IPS-18a (cell line): Measurements from ENCODE around the gene CLSTN2.

Experiments
- H3K27ac ChIP-seq: one replicate; pipeline ENCODE4 v1.5.1; 2013; ENCODE audit warnings: low read length
- H3K27me3 ChIP-seq: one replicate; pipeline ENCODE4 v1.6.1; 2013; ENCODE audit warnings: mild to moderate bottlenecking, low read length; ENCODE audit not compliant: control insufficient read depth, insufficient read depth
- H3K36me3 ChIP-seq: one replicate; pipeline ENCODE4 v1.6.1; 2013; ENCODE audit warnings: low read depth, low read length; ENCODE audit not compliant: control insufficient read depth
- H3K4me1 ChIP-seq: one replicate; pipeline ENCODE4 v1.6.1; 2013; ENCODE audit warnings: low read depth, low read length; ENCODE audit not compliant: control insufficient read depth
- H3K4me3 ChIP-seq: one replicate; pipeline ENCODE4 v1.5.1; 2013; ENCODE audit warnings: low read length
- H3K9ac ChIP-seq: one replicate; pipeline ENCODE4 v1.6.1; 2013; ENCODE audit warnings: mild to moderate bottlenecking, low read length, moderate library complexity
- H3K9me3 ChIP-seq: one replicate; pipeline ENCODE4 v1.6.1; 2013; ENCODE audit warnings: low read depth, low read length; ENCODE audit not compliant: control insufficient read depth

Gene CLSTN2

DNA sequence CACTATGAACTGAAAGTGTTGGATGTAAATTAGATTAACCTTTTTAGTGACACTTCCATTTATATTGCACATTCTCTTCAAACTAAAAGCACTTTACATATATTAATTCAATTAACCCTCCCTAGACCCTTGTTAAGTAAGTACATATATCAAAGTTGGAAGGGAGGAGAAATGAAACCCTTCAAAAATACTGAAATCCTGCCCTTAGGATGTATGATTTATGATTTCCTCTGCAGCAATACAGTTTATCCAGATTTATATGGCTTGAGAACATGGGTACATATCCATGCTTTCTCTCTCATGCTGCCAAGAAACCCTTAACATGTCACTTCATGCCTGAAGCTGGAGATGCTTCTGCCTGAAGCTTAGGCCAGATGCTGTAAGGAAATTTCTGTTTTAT lies 11.0 kb downstream of the CLSTN2 start:
- H3K27ac ChIP-seq = no peak overlapping the region
- no peak overlapping the region for H3K4me3 ChIP-seq

DNA sequence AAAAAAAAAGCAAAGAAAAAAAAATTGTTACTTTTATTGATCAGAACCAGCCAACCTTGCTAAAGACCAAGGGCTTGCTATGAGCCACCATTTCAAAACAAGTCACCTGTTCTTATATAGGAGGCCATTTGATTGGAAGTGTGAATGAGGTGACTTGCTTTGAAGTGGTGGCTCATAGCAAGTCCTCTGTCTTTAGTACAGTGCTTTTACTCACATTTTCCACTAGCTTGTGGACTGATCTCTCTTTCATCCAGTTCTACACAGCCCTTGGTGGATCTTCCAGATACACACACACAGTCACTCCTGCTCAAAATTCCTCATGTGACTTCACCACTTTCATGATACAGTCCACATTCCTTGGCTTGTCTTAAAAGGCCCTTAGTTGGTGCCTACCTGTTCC lies 13.5 kb downstream of the CLSTN2 start:
- H3K4me1 ChIP-seq = no peaks in the 10 kb centered on the region
- no peak overlapping the region for H3K9ac ChIP-seq
- H3K4me3 ChIP-seq = no peak overlapping the region
- no peaks in the 10 kb centered on the region for H3K27me3 ChIP-seq
- H3K9me3 ChIP-seq = no peaks in the 10 kb centered on the region
- no peak overlapping the region for H3K27ac ChIP-seq
- no peaks in the 10 kb centered on the region for H3K36me3 ChIP-seq

More for the DNA sequence above, 11.0 kb downstream of the CLSTN2 start:
- no peaks in the 10 kb centered on the region for H3K36me3 ChIP-seq
- no peak overlapping the region for H3K9ac ChIP-seq
- no peaks in the 10 kb centered on the region for H3K27me3 ChIP-seq
- H3K9me3 ChIP-seq = no peaks in the 10 kb centered on the region
- H3K4me1 ChIP-seq = no peaks in the 10 kb centered on the region

DNA sequence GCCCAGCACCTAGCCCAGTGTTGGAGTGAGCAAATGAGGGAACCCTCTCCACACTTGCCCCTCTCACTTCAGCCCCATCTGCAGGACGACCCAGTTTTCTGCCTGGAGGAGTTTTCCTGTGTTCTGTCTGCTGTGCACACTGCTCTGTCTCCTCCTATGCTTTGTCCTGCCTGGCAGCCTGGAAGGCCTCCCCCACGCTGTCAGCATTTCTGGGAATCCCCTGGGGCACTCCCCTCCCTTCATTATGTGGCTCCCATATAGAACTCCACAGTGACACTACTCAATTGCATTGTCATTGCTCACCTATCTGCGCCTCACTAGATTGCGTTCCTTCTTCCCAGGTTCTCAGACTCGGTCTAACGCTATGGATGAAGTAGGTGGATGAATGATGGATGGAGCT lies 13.9 kb downstream of the CLSTN2 start:
- no peaks in the 10 kb centered on the region for H3K4me1 ChIP-seq
- H3K27me3 ChIP-seq = no peaks in the 10 kb centered on the region
- H3K9me3 ChIP-seq = no peaks in the 10 kb centered on the region
- H3K36me3 ChIP-seq = no peaks in the 10 kb centered on the region
- H3K9ac ChIP-seq = no peak overlapping the region
- no peak overlapping the region for H3K4me3 ChIP-seq
- H3K27ac ChIP-seq = no peak overlapping the region

DNA sequence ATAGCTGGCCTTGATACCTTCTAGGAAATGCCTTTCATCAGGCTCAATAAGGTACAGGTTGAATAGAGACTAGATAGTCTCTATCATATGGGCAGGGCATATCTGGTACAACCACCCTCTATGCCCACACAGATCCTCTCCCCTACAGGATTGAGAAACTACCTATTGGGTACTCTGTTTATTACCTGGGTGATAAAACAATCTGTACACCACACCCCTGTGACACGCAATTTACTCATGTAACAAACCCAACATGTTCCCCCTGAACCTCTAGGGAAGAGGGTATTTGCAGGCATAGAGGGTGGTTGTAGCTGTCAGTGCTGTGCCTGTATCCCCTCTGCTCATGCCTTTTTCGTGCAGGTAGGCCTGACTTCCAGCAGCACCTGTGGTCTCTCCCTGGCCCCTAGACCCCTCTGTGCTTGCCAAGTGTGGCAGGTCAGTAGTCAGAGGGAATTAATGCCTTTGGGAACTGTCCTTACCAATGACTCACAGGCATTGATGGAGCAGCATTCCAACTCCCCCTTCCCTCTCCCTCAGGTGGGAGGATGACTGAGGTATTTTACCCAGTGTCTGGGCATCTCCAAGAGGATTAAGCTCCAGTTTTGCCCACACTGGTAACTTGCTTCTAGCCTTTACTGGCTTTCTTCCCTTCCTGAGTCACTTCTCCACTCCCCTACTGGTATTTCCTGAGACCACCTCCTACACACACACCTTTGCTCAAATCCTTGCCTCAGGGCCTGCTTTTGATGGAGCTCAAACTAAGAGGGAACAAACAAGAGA lies 18.3 kb downstream of the CLSTN2 start:
- H3K9me3 ChIP-seq = no peaks in the 10 kb centered on the region
- H3K36me3 ChIP-seq = no peaks in the 10 kb centered on the region
- H3K27me3 ChIP-seq = no peaks in the 10 kb centered on the region
- H3K27ac ChIP-seq = no peak overlapping the region
- H3K4me3 ChIP-seq = no peak overlapping the region
- no peak overlapping the region for H3K9ac ChIP-seq
- no peaks in the 10 kb centered on the region for H3K4me1 ChIP-seq

DNA sequence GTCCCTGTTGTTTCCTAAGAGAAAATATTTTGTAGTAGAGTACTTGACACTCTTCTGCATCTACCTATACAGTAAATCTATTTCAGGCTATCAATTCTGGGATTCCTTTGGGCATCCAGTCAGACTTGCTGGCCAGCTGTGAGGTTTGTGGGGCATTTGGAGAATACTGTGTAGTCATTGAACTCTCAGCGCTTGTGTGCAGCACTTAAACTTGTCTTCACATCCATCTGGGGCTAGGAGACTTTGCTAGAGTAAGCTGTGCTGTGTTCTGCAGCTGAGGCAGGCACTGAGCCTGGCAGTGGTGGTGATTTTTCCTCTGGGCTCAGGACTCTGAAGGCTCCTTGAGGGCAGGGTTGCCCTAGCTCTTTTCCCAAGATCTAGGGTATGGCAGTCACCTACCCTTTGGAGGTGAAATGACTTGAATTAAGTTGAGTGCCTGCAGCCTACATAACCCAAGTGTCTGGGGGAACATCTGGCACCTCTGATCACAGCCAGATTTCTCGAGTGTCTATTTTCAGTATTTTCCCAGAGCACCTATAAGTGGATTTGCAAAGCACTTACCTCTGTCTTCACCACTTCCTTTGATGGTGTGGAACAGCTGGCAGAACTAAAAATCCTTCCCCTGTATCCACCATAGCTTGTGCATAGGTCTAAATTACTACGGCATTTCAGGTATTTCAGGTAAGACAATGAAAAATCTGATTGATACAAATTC lies 19.3 kb downstream of the CLSTN2 start:
- Histone ChIP-seq H3K36me3 (no peaks in the 10 kb centered on the region), H3K27ac (no peak overlapping the region), H3K4me3 (no peak overlapping the region), H3K9ac (no peak overlapping the region), H3K9me3 (no peaks in the 10 kb centered on the region), H3K27me3 (no peaks in the 10 kb centered on the region), H3K4me1 (no peaks in the 10 kb centered on the region)

DNA sequence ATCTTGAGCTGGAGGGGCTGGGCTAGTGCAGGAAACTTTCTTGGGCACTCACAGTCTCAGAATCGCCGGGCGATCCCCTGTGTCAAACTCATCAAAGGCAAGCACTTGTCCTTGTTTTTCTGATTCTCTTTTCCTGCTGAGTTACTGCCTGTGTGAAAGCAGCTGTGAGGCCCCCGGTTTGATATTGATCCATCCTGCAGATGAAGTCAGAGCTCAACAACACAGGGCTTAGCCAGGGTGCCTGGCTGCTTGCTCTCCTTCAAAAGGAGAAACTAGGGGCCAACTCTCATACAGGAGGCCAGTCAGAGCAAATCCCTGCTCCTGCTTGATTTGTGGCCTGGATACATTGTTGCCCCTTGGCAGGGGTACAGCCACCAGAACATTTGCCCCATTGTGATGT lies 22.9 kb downstream of the CLSTN2 start:
- Histone ChIP-seq H3K27ac (no peak overlapping the region), H3K4me3 (no peak overlapping the region), H3K9ac (no peak overlapping the region), H3K27me3 (no peaks in the 10 kb centered on the region), H3K4me1 (no peaks in the 10 kb centered on the region), H3K36me3 (no peaks in the 10 kb centered on the region), H3K9me3 (no peaks in the 10 kb centered on the region)

DNA sequence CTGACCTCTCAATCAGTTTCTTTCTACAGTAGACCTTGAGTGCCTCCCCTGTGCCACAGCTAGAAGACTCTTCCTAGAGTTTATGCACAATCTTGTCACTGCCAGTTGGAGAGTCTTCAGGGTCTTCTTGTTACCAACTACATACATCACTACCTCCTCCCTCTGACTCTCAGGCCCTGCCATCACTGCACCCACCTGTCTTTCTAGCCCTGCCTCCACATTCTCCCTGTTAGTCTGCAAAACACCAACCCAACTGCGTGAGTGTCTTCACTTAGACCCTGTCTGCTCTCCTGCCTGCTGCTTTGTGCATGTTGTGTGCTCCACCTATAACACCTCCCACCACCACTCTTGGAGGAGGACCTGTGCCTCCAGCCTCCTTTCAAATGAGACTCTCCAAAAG lies 34.4 kb downstream of the CLSTN2 start:
- Histone ChIP-seq H3K9ac (no peak overlapping the region), H3K27ac (no peak overlapping the region), H3K4me1 (no peaks in the 10 kb centered on the region), H3K27me3 (no peaks in the 10 kb centered on the region), H3K4me3 (no peak overlapping the region), H3K36me3 (no peaks in the 10 kb centered on the region), H3K9me3 (no peaks in the 10 kb centered on the region)

DNA sequence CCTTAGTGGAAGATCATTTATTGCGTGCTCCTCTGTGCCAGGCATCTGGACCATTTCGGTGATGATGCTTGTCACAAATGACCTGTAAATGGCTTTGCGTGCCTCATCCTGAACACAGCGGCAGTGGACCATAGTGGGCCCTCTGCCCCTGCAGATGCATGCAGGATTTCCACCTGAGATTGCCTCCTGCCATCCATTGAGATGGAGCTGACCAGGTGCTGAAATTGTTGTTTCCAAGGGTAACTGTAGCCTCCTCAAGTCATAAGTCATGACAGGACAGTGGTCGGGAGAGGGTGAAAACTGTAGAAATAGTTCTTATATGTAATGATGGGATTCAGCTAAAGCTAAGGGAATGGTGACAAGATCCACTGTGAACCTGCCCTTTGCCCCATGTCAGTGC lies 35.5 kb downstream of the CLSTN2 start:
- H3K9me3 ChIP-seq = no peaks in the 10 kb centered on the region
- no peak overlapping the region for H3K9ac ChIP-seq
- H3K27me3 ChIP-seq = no peaks in the 10 kb centered on the region
- no peak overlapping the region for H3K27ac ChIP-seq
- no peaks in the 10 kb centered on the region for H3K36me3 ChIP-seq
- H3K4me1 ChIP-seq = no peaks in the 10 kb centered on the region
- no peak overlapping the region for H3K4me3 ChIP-seq

DNA sequence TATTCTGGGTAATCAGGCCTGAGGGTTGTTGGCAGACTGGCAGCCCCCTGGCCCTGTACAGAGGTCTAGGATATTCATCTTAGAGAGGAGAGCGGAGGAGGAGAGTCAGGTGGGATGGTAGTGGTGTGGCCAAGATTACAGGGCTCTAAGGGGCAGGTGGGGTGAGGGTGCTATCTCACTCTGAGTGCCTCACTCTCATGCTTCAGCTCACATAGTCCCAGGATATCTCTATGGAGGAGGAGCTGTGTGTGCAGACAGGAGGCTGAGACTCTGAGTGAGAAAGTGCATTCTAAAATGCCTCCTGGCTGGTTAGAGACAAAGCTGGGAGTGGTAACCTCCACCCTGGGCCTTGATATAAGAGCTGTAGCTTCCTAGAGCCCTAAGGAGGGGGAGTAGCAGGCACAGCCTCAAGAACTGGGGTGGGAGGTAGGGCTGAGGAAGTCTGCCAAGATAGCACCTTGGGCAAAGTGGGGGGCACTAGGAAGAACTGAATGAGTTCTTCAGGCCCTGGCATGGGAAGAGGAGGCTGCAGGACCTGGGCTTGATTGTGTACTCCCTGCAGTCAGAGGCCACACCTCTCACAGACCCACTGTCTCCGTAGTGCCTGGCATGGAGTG lies 39.9 kb downstream of the CLSTN2 start:
- Histone ChIP-seq H3K27ac (no peak overlapping the region), H3K4me3 (no peak overlapping the region), H3K9ac (no peak overlapping the region), H3K27me3 (no peaks in the 10 kb centered on the region), H3K9me3 (no peaks in the 10 kb centered on the region), H3K36me3 (no peaks in the 10 kb centered on the region), H3K4me1 (no peaks in the 10 kb centered on the region)

DNA sequence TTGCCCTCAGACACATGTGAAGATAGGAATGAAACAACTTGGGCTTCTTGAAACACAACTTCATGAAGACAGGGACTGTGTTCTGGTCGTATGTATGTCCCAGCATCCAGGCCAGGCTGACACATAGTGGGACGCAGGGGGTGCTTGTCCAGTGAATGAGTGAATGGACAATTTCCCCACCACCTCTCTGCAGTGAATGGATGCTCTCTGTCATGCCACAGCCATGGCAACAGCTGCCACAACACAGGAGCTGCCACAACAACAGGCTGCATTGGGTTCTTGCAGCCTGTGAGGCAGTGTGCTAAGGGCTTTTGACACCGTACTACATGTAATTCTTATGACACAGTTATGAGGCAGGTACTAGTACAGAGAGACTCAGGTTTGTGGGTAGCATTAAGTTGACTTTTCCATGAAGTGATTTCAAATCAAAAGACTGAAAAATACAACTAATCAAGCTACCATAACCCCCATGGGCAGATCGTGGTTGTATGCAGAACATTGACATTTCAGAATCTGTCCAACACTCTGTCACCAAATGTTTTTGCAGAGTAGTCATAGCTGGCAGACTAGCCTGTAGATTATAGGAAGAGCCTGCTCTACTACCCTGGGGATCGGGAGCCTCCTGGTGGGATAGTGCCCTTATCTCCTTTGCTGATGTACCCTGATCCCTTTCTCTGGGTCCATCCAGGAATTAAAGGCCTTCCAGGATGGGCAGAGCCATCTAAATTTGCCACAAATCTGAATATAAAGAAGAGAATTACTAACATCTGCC lies 40.8 kb downstream of the CLSTN2 start:
- Histone ChIP-seq H3K27me3 (no peaks in the 10 kb centered on the region), H3K9me3 (no peaks in the 10 kb centered on the region), H3K27ac (no peak overlapping the region), H3K4me1 (no peaks in the 10 kb centered on the region), H3K4me3 (no peak overlapping the region), H3K36me3 (no peaks in the 10 kb centered on the region), H3K9ac (no peak overlapping the region)

DNA sequence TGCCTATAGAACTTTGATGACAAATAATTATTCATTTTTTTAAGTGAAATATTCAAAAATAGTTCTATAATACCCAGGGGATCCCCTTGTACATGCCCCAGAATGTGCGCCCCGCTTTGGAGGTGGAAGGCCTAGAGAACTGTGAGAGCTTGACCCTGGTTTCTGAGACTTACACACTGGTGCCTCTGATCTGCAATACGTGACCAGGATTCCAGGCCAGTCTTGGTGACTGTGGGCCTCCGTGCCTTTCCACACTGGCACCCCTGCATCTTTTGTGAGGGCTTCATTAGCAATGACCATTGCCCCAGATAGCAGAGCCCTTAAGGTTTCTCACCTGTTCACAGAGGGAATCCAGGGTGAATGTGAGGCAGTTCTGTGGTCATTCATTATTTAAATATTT lies 44.0 kb downstream of the CLSTN2 start:
- no peaks in the 10 kb centered on the region for H3K9me3 ChIP-seq
- no peak overlapping the region for H3K4me3 ChIP-seq
- H3K27me3 ChIP-seq = no peaks in the 10 kb centered on the region
- no peak overlapping the region for H3K9ac ChIP-seq
- H3K4me1 ChIP-seq = no peaks in the 10 kb centered on the region
- H3K27ac ChIP-seq = no peak overlapping the region
- no peaks in the 10 kb centered on the region for H3K36me3 ChIP-seq
